ENCODE data around the gene CPVL.

Gene CPVL
- total RNA-seq = 0 to 3.6 (median 0.12) reads per million in 9 experiments

DNA sequence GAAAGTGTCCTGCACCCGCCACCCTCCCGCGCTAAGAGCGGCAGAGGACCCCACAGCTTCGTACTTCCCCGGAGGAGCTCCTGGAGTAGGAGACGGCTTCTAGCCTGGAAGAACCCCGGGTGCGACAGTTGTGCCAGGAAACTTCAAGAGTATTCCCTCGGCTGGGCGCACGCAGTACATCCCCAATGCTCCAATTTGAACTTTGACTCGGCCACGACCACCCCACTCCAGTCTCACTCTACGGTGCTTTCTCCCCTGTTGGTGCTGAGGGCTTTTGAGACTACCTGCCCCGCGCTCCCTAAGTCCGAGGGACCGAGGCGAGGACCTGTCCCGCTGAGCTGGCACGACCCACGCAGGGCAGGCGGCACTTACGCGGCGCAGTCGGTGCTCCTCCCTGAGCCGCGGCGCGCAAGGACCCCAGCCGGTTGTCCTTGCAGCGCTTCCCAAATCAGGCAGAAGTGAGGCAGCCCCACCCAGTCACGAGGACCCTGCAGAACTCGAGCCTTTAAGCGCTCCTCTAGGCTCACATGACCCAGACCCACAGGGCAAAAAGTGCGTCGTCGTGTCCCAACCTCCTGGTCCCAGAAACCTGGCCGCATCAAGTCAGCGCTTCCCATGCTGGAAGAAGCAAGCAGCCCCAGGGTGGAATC, at the start of gene CPVL:
Gene CPVL (minus strand): TSS at position 481 of the 650 bp plus-strand sequence. CDS start 25,476 bp downstream, outside the sequence.
- Mint-ChIP-seq H3K27ac (no peak within 1 kb of the TSS), H3K4me3 (peak within 1 kb of the TSS in 1 of 2 donors; percentile 68), H3K4me1 (ENCODE audit: low read depth in 2 of 2) (peaks cover 3 to 12% of the 10 kb centered on the region in 2 donors), H3K27me3 (peaks cover 51 to 64% of the 10 kb centered on the region in 2 donors), H3K36me3 (ENCODE audit: insufficient read depth) (no peaks in the 10 kb centered on the region), H3K9me3 (no peaks in the 10 kb centered on the region)
- peak; percentile 16 for ATAC-seq (replicated peaks)
- DNase-seq = no peak

DNA sequence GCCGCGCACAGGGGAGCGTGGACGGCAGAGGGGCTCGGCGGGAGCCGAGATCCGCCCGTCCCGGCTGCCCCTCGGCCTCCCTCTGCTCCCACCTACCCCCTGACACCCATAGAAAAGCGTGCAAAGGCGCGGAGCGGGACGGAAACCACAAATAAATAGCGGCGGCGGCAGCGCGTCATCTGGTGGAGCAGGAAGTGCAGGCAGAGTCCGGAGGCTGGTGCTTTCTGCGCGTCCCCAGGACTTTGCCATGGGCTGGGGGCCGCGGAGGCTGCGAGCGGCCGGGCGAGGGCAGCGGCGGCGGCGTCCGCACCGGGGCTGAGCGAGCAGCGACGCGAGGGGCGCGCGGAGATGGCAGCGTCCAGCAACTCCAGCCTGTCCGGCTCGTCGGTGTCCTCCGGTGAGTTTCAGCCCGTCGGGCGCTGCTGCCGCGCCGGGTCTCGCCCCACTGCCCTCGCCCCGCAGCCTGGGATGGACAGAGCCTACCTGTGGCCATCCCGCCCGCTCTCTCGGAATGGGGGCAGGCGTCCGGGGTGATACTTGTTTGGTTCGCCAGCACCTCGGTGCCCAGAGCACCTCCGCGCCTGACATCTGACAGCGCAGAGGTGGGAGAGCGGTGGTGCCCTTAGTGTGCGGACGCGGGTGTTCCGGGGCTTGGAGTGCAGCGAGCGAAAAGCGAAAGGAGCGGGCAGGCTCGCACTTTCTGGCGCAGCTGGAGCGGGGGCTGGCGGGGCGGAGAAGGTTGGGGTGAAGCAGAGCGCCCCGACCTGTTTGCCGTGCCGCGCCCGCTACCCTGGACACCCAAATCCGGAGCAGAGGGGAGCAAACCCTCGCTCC, 48.5 kb upstream of the CPVL start, which contains the start of gene CHN2:
Gene CHN2 (plus strand): TSS at position 182 of the 834 bp plus-strand sequence.
- Mint-ChIP-seq H3K27ac (peak within 1 kb of the TSS; percentile 86 to 95), H3K36me3 (ENCODE audit: insufficient read depth) (peaks cover 15% of the 10 kb centered on the region), H3K4me1 (ENCODE audit: low read depth in 2 of 2) (peaks cover 26 to 39% of the 10 kb centered on the region in 2 donors), H3K4me3 (peak within 1 kb of the TSS; percentile 83 to 94), H3K9me3 (no peaks in the 10 kb centered on the region), H3K27me3 (peaks cover 0 to 1% of the 10 kb centered on the region in 2 donors)
- DNase-seq = peak; percentile 56 to 64 (median 58)
- ATAC-seq (replicated peaks) = peak; percentile 72

DNA sequence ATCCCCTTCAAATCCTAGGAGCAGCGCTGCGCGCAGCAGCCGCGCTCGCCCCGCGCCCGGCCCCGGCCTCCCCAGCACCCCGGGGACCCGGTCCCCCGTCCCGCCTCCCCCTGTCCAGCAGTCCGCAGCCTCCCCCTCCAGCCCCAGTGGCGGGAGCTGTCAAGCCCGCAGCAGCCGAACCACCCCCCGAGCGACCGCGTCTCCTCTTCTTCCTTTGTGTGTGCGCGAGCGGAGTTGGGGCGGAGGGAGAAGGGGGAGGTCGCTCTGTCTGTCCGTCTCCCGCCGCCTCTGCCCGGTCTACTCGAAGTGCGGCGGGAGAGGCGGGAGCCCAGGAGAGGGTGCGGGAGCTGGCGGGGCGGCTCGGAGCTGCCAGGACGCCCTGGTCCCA, 47.9 kb upstream of the CPVL start:
- no peak for ATAC-seq (replicated peaks)
- H3K4me3 Mint-ChIP-seq = peak overlapping the region; percentile 83 to 94
- H3K27ac Mint-ChIP-seq = peak overlapping the region; percentile 86 to 95

DNA sequence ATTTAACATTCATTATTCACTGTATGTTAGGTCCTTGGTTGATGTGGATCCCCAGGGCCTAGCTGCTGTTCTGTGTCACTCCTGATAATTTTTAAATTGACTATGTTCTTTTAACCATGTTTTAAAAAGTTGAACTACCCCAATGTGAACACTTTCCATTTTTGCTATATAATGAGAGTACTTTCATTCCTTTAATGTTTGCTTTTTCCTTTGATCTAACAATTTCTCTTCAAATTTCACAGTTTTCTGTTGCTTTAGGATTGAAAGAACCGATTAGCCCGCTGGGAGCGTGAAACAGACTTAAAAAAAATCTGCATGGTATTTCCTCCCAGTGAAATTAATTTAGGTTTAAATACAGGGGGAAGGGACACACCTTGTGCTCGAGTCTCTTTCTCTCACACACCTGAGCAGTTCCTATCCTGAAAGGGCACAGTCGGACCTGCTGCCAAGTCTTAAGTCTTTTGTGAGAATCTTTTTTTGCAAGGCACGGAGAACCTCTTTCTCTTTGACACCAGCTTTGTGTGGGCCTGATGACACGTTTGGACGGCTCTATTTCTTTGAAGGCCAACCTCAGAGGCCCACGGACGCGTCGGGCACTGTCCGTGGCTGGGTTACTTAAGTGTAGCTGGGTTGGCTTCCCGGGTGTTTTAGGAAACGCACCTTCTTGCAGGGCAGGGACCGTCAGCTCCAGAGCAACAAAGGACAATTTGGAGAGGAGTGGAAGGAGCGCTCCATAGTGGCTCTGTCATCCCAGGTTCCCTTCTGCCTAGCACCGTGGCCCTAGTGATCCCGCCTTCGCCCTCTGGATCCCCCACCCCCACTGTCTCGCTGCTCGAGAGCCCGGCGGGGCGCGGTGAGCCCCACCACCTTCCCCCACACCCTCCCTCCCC, 47.2 kb upstream of the CPVL start:
- no peak for ATAC-seq (replicated peaks)
- peaks cover 0 to 5% of the 10 kb centered on the region in 2 donors for H3K27me3 Mint-ChIP-seq
- DNase-seq = no peak
- peak overlapping the region; percentile 83 to 94 for H3K4me3 Mint-ChIP-seq
- H3K9me3 Mint-ChIP-seq = no peaks in the 10 kb centered on the region
- peak overlapping the region; percentile 86 to 95 for H3K27ac Mint-ChIP-seq
- H3K4me1 Mint-ChIP-seq (ENCODE audit: low read depth in 2 of 2) = peaks cover 29 to 40% of the 10 kb centered on the region in 2 donors
- H3K36me3 Mint-ChIP-seq (ENCODE audit: insufficient read depth) = peaks cover 15% of the 10 kb centered on the region

More for the DNA sequence above, 47.9 kb upstream of the CPVL start:
- peaks cover 29 to 40% of the 10 kb centered on the region in 2 donors for H3K4me1 Mint-ChIP-seq (ENCODE audit: low read depth in 2 of 2)
- DNase-seq = no peak
- peaks cover 15% of the 10 kb centered on the region for H3K36me3 Mint-ChIP-seq (ENCODE audit: insufficient read depth)
- H3K9me3 Mint-ChIP-seq = no peaks in the 10 kb centered on the region
- H3K27me3 Mint-ChIP-seq = peaks cover 0 to 5% of the 10 kb centered on the region in 2 donors

DNA sequence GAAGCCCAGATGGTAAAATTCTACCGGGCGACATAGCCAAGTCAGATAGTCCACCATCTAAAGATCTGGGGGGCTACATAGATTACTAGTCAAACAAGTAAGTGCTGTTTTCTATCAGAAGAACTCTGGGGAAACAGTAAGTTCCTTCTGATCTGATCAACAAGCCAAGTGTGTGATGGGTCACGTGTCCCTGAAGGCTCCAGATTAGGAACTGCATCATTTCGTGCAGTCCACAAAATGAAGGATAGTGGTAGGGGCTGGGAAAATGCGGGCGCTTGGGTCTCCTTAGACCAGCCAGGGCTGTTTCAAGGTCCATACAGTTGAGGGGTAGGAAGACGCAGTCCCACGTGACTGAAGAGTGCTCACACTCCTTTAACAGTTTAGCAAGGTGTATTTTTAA, 46.5 kb upstream of the CPVL start:
- no peak for DNase-seq
- H3K36me3 Mint-ChIP-seq (ENCODE audit: insufficient read depth) = peaks cover 15% of the 10 kb centered on the region
- no peaks in the 10 kb centered on the region for H3K9me3 Mint-ChIP-seq
- H3K27ac Mint-ChIP-seq = peak overlapping the region in 1 of 2 donors; percentile 15
- H3K4me1 Mint-ChIP-seq (ENCODE audit: low read depth in 2 of 2) = peaks cover 27 to 36% of the 10 kb centered on the region in 2 donors
- H3K4me3 Mint-ChIP-seq = peak overlapping the region in 1 of 2 donors; percentile 94
- no peak for ATAC-seq (replicated peaks)
- H3K27me3 Mint-ChIP-seq = peaks cover 0 to 5% of the 10 kb centered on the region in 2 donors

DNA sequence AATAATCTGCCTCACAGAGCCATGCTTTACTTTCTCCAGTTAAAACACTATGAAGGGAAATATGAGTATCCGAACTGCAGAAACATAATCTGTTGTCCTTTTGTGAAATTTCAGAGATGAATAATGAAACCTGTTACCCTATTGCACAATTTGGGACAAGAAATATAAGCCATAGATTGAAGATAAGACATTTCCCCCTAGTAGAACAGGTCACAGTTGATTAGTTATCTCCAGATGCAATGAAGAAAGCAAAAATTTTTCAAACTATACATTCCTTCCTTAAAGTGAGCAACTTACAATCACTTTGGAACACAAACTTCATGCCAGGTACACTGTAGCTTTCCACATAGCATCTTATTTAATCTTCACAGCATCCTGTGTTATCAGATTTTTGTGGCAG, 46.0 kb upstream of the CPVL start:
- H3K36me3 Mint-ChIP-seq (ENCODE audit: insufficient read depth) = peaks cover 15% of the 10 kb centered on the region
- DNase-seq (no peak), ATAC-seq (replicated peaks) (no peak)
- no peak overlapping the region for H3K4me3 Mint-ChIP-seq
- H3K27me3 Mint-ChIP-seq = peaks cover 0 to 5% of the 10 kb centered on the region in 2 donors
- H3K4me1 Mint-ChIP-seq (ENCODE audit: low read depth in 2 of 2) = peaks cover 22 to 31% of the 10 kb centered on the region in 2 donors
- H3K27ac Mint-ChIP-seq = peak overlapping the region; percentile 15 to 57
- H3K9me3 Mint-ChIP-seq = no peaks in the 10 kb centered on the region

DNA sequence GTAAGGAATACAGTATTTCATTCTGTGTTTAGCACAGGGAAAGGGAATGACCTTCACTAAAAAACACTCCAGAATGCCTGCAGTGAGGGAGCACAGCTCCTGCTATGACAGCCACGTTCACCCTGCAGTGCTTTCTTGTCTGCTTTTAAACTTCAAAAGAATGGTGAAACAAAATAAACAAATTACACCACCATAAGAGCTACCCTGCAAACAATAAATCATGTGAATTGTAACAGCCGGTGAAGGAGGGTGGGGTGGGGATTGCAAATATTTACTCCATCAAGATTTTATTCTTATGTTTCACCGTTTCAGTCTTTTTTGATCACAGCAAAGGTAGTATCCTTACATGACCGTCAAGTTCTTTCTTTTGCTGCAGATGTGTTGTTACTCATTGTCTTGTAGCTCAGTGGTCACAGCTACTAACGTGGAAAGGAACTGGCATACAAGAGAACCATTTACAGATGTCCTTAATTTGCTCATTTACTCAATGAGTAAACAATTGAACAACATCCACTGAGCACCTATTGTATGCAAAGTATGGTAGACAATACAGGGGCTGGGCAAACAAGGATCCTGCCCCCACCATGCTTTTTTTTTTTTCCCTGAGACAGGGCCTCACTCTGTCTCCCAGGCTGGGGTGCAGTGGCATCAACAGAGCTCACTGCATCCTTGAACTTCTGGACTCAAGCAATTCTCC, 44.2 kb upstream of the CPVL start:
- Mint-ChIP-seq H3K27me3 (peaks cover 0 to 5% of the 10 kb centered on the region in 2 donors), H3K4me3 (no peak overlapping the region), H3K4me1 (ENCODE audit: low read depth in 2 of 2) (peaks cover 11 to 13% of the 10 kb centered on the region in 2 donors), H3K27ac (no peak overlapping the region), H3K9me3 (no peaks in the 10 kb centered on the region), H3K36me3 (ENCODE audit: insufficient read depth) (peaks cover 14% of the 10 kb centered on the region)
- no peak for ATAC-seq (replicated peaks)
- no peak for DNase-seq

DNA sequence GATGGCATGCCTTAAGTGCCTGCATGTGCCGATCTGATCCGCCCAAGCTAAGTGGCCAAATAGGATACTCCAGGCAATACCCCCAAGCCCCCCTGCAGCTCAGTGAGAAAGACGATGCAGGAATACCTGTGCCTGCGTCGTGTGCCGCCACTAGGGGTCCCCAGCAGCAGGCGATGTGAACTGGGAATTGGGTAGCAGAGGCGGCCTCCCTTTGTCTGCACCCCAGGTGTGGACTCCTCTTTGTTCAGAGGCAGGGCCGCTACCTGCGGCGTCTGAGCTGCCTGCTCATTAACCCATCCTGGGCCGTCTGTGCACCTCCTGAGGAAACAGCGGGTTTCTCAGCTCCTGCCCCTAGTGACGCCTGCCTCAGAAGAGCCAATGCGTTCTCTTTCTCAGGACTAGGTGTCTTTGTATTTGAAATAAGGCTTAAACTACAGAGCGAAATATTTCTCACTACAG, 43.4 kb upstream of the CPVL start:
- Mint-ChIP-seq H3K36me3 (ENCODE audit: insufficient read depth) (peaks cover 7% of the 10 kb centered on the region), H3K4me3 (no peak overlapping the region), H3K27ac (no peak overlapping the region), H3K27me3 (peaks cover 0 to 5% of the 10 kb centered on the region in 2 donors), H3K4me1 (ENCODE audit: low read depth in 2 of 2) (peaks cover 9 to 10% of the 10 kb centered on the region in 2 donors), H3K9me3 (no peaks in the 10 kb centered on the region)
- peak; percentile 54 to 66 (median 59) for DNase-seq
- peak; percentile 69 for ATAC-seq (replicated peaks)

DNA sequence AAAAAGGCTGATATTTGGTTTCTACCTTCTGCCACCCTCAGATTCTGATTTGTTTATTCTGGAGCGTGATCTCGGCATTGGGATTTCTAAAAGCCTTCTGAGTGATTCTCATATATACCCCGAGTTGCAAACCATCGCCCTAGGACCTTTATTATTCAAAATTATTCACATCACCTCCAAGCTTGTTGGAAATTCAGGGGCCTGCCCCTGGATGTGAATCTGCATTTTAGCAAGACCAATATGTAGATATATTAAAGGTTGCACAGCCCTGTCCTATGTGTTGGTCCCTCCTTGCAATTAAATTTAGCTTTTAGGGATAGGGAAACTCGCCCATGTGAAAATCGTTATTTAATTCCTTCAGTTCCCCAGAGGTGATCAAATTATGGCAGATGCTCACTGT, 39.3 kb upstream of the CPVL start:
- Mint-ChIP-seq H3K27me3 (peaks cover 0 to 5% of the 10 kb centered on the region in 2 donors), H3K9me3 (no peaks in the 10 kb centered on the region), H3K4me1 (ENCODE audit: low read depth in 2 of 2) (peaks cover 5 to 9% of the 10 kb centered on the region in 2 donors), H3K27ac (no peak overlapping the region), H3K36me3 (ENCODE audit: insufficient read depth) (no peaks in the 10 kb centered on the region), H3K4me3 (no peak overlapping the region)
- DNase-seq (no peak), ATAC-seq (replicated peaks) (no peak)

DNA sequence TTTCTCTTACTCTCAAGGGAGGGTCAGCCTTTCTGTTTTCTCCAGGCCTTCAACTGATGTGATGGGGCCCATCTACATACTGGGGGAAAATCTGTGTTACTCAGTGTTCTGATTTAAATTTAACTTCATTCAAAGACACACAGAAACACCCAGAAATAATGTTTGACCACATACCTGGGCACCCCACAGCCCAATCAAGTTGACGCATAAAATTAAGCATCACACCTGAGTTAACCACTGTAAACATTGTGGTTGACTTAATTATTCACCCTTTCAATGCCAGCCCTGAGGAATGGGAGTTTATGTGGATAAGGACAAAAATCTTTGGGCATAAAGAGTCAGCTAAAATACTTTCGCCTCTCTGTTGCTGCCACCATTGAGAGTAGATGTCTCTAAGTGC, 38.3 kb upstream of the CPVL start:
- Mint-ChIP-seq H3K9me3 (no peaks in the 10 kb centered on the region), H3K4me3 (no peak overlapping the region), H3K36me3 (ENCODE audit: insufficient read depth) (no peaks in the 10 kb centered on the region), H3K4me1 (ENCODE audit: low read depth in 2 of 2) (peaks cover under 1 to 1% of the 10 kb centered on the region in 2 donors), H3K27ac (no peak overlapping the region), H3K27me3 (peaks cover 0 to 2% of the 10 kb centered on the region in 2 donors)
- ATAC-seq (replicated peaks) = no peak
- DNase-seq = no peak

DNA sequence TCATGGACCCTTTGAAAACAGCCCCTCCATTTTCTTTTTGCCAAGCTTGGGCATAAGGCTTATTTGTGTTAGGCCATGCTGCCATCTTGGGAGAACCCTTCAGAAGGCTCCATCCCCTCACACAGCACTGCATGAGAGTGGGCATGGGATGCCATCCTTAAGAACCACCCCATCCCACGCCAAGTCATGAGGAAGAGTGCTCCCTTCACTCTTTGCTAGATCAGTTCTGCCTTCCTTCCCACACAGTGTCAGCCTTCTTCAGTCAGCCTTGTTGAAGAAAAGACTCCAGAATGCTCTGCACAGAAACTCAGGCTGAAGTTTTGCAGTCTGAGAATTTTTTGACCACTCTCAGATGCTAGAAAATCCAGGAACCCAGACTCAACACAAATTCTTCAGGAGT, 32.8 kb upstream of the CPVL start:
- ATAC-seq (replicated peaks) (no peak), DNase-seq (no peak)
- Mint-ChIP-seq H3K4me1 (ENCODE audit: low read depth in 2 of 2) (peaks cover 5 to 6% of the 10 kb centered on the region in 2 donors), H3K36me3 (ENCODE audit: insufficient read depth) (no peaks in the 10 kb centered on the region), H3K4me3 (no peak overlapping the region), H3K9me3 (no peaks in the 10 kb centered on the region), H3K27me3 (peaks cover 8 to 9% of the 10 kb centered on the region in 2 donors), H3K27ac (no peak overlapping the region)

DNA sequence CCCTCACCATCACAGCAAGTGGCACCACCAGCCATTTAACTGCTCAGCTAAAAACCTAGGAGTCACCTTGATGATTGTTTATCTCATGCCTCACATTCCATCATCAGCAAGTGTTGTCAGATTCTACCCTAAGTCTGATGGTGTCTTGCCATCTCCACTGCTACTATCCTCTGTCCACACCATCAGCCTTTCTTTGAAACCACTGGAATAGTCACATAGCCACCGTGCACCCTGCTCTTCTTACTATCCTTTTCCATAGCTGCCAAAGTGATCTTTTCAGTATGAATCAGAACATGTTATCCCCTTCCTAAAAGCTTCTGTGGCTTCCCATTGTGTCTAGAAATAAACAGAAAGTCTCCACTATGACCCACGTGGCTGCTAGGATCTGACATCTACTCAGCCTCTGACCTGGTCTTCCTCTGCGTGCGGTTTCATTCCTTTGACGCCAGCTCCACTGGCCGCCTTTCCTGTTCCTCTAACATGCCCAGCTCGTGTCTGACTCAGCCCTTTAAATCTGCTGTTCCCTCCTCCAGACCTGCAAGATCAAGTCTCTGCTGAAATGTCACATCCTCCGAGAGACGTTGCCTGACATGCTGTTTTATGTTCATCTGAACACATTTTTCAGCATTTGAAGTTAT, 31.7 kb upstream of the CPVL start:
- Mint-ChIP-seq H3K36me3 (ENCODE audit: insufficient read depth) (no peaks in the 10 kb centered on the region), H3K4me3 (no peak overlapping the region), H3K9me3 (no peaks in the 10 kb centered on the region), H3K4me1 (ENCODE audit: low read depth in 2 of 2) (peaks cover 5 to 6% of the 10 kb centered on the region in 2 donors), H3K27ac (no peak overlapping the region), H3K27me3 (peaks cover 8 to 9% of the 10 kb centered on the region in 2 donors)
- DNase-seq (no peak), ATAC-seq (replicated peaks) (peak; percentile 54)

All from effector memory CD8-positive, alpha-beta T cell (primary cell).